H9 (cell line): Measurements from ENCODE around the gene RAF1. TPM values are rescaled to one million over a fixed set of nuclear protein-coding genes. Genes with fewer than 3 reads are reported as not detected.

Experiments used
- DNase-seq: peaks from one replicate; pipeline ENCODE4 v3.0.0-alpha.2; 2017
- H2AFZ ChIP-seq: one replicate; pipeline ENCODE4 v1.6.1; 2013; ENCODE audit warnings: mild to moderate bottlenecking, low read length, control low read depth, moderate library complexity
- H2AK5ac ChIP-seq: 2 replicates; pipeline ENCODE4 v1.6.1; 2013; ENCODE audit warnings: low read length, control low read depth, mixed read lengths; ENCODE audit not compliant: insufficient read length
- H2BK120ac ChIP-seq: one replicate; pipeline ENCODE4 v1.6.1; 2013; ENCODE audit warnings: low read depth, mild to moderate bottlenecking, low read length, control low read depth, inconsistent platforms; ENCODE audit not compliant: poor library complexity, severe bottlenecking
- H2BK12ac ChIP-seq: 2 replicates; pipeline ENCODE4 v1.6.1; 2013; ENCODE audit warnings: low read length, control low read depth, mixed read lengths, low read depth; ENCODE audit not compliant: insufficient read length
- H2BK15ac ChIP-seq: 2 replicates; pipeline ENCODE4 v1.6.1; 2013; ENCODE audit warnings: low read depth, low read length, control low read depth
- H2BK20ac ChIP-seq: one replicate; pipeline ENCODE4 v1.6.1; 2013; ENCODE audit warnings: low read depth, mild to moderate bottlenecking, low read length, control low read depth, inconsistent platforms; ENCODE audit not compliant: poor library complexity, severe bottlenecking
- H2BK5ac ChIP-seq: 2 replicates; pipeline ENCODE4 v1.6.1; 2013; ENCODE audit warnings: low read length, control low read depth, mixed read lengths; ENCODE audit not compliant: insufficient read length
- H3K14ac ChIP-seq: 2 replicates; pipeline ENCODE4 v1.6.1; 2013; ENCODE audit warnings: low read length, control low read depth; ENCODE audit not compliant: insufficient read depth
- H3K18ac ChIP-seq: 2 replicates; pipeline ENCODE4 v1.6.1; 2013; ENCODE audit warnings: low read depth, mild to moderate bottlenecking, mixed read lengths, low read length, control low read depth; ENCODE audit not compliant: insufficient read length
- H3K23ac ChIP-seq: 2 replicates; pipeline ENCODE4 v1.6.1; 2013; ENCODE audit warnings: low read length, control low read depth, mixed read lengths, low read depth; ENCODE audit not compliant: insufficient read length
- H3K23me2 ChIP-seq: 2 replicates; pipeline ENCODE4 v1.6.1; 2013; ENCODE audit warnings: low read depth, mild to moderate bottlenecking, mixed read lengths, low read length, control low read depth; ENCODE audit not compliant: insufficient read length, poor library complexity, severe bottlenecking
- H3K27ac ChIP-seq: 2 replicates; pipeline ENCODE4 v1.5.1; 2013; ENCODE audit warnings: low read length, control low read depth, mixed read lengths, low read depth; ENCODE audit not compliant: insufficient read length
- H3K27me3 ChIP-seq: 2 replicates; pipeline ENCODE4 v1.6.1; 2013; ENCODE audit warnings: low read length, control low read depth, inconsistent platforms; ENCODE audit not compliant: insufficient read depth
- H3K4ac ChIP-seq: 2 replicates; pipeline ENCODE4 v1.6.1; 2013; ENCODE audit warnings: low read depth, mild to moderate bottlenecking, control low read depth, inconsistent platforms, low read length, moderate library complexity
- H3K4me1 ChIP-seq: 2 replicates; pipeline ENCODE4 v1.6.1; 2013; ENCODE audit warnings: low read length, control low read depth, inconsistent platforms; ENCODE audit not compliant: insufficient read depth
- H3K4me2 ChIP-seq: 2 replicates; pipeline ENCODE4 v1.6.1; 2013; ENCODE audit warnings: low read length, control low read depth, mixed read lengths; ENCODE audit not compliant: insufficient read length, insufficient read depth
- H3K56ac ChIP-seq: 2 replicates; pipeline ENCODE4 v1.6.1; 2013; ENCODE audit warnings: low read depth, mild to moderate bottlenecking, mixed read lengths, low read length, control low read depth; ENCODE audit not compliant: insufficient read length
- H3K79me1 ChIP-seq: 2 replicates; pipeline ENCODE4 v1.6.1; 2013; ENCODE audit warnings: low read depth, mild to moderate bottlenecking, moderate library complexity, low read length, control low read depth, inconsistent platforms; ENCODE audit not compliant: insufficient read depth, poor library complexity, severe bottlenecking
- H3K79me2 ChIP-seq: 2 replicates; pipeline ENCODE4 v1.6.1; 2013; ENCODE audit warnings: low read length, control low read depth, inconsistent platforms; ENCODE audit not compliant: insufficient read depth
- H3K9ac ChIP-seq: 2 replicates; pipeline ENCODE4 v1.6.1; 2013; ENCODE audit warnings: low read length, control low read depth, mixed read lengths; ENCODE audit not compliant: insufficient read length; ENCODE audit errors: extremely low read depth
- H3K9me3 ChIP-seq: one replicate; pipeline ENCODE4 v1.6.1; 2013; ENCODE audit warnings: low read depth, low read length, inconsistent platforms; ENCODE audit not compliant: control insufficient read depth
- H3T11ph ChIP-seq: one replicate; pipeline ENCODE4 v1.6.1; 2013; ENCODE audit warnings: mild to moderate bottlenecking, low read length, control low read depth, inconsistent platforms
- H4K20me1 ChIP-seq: one replicate; pipeline ENCODE4 v1.6.1; 2013; ENCODE audit not compliant: control insufficient read depth, insufficient read length, insufficient read depth
- H4K5ac ChIP-seq: 2 replicates; pipeline ENCODE4 v1.6.1; 2013; ENCODE audit warnings: low read depth, mild to moderate bottlenecking, mixed read lengths, low read length, control low read depth; ENCODE audit not compliant: insufficient read length
- H4K8ac ChIP-seq: replicated peaks from 2 replicates; pipeline ENCODE4 v1.6.1; 2013; ENCODE audit warnings: low read length, control low read depth, mixed read lengths, low read depth; ENCODE audit not compliant: insufficient read length
- H4K91ac ChIP-seq: 2 replicates; pipeline ENCODE4 v1.6.1; 2013; ENCODE audit warnings: low read depth, mild to moderate bottlenecking, moderate library complexity, mixed read lengths, low read length, control low read depth; ENCODE audit not compliant: insufficient read length
- H3K27ac Mint-ChIP-seq, 3 experiments: 2 replicates in 2 of 3; 3 replicates in 1 of 3; pipeline ENCODE4 v1.8.0; 2020 to 2021; ENCODE audit warnings: mixed read lengths in 3 of 3, mild to moderate bottlenecking in 1 of 3, moderate library complexity in 1 of 3
- H3K27me3 Mint-ChIP-seq: 2 replicates; pipeline ENCODE4 v1.8.0; 2021; ENCODE audit warnings: low read depth, mild to moderate bottlenecking, moderate library complexity, mixed read lengths
- H3K36me3 Mint-ChIP-seq, 3 experiments: 2 replicates in 2 of 3; 3 replicates in 1 of 3; pipeline ENCODE4 v1.8.0; 2020 to 2021; ENCODE audit warnings: low read depth in 3 of 3, mixed read lengths in 3 of 3; ENCODE audit not compliant: insufficient read depth in 1 of 3
- H3K4me1 Mint-ChIP-seq, 2 experiments: 2 replicates each; pipeline ENCODE4 v1.8.0; 2020; ENCODE audit warnings: mixed read lengths in 2 of 2
- H3K4me3 Mint-ChIP-seq, 2 experiments: 2 replicates in 1 of 2; 3 replicates in 1 of 2; pipeline ENCODE4 v1.8.0; 2020 to 2021; ENCODE audit warnings: mild to moderate bottlenecking in 2 of 2, mixed read lengths in 2 of 2, moderate library complexity in 1 of 2
- H3K9me3 Mint-ChIP-seq, 2 experiments: 2 replicates in 1 of 2; 3 replicates in 1 of 2; pipeline ENCODE4 v1.8.0; 2020; ENCODE audit warnings: mild to moderate bottlenecking in 2 of 2, mixed read lengths in 2 of 2, moderate library complexity in 1 of 2
- WGBS: extraction: QIAGEN DNeasy Blood & Tissue Kit; methylation state at CpG from one replicate; pipeline ENCODE4 v1.1.7; 2013; ENCODE audit warnings: missing lambda C conversion rate, low lambda C conversion rate, mixed read lengths; ENCODE audit not compliant: insufficient read length; ENCODE audit errors: extremely low coverage; 5-methylcytosine and 5-hydroxymethylcytosine counted together
- total RNA-seq: library from RNA; stranded (reverse); gene quantifications from 2 replicates; pipeline ENCODE4 v1.2.1, GENCODE V29; 2021
- TF ChIP-seq, protein P1 (sequence below): fragments of 200-600 bp; sonication (generic); conservative IDR thresholded peaks from 3 replicates; pipeline ENCODE4 v1.8.0; 2021; ENCODE audit warnings: antibody characterized with exemption, mild to moderate bottlenecking

Gene RAF1
- total RNA-seq, 1 experiment from 2014 or later, result 112 TPM

- WGBS, result no CpG with 5 or more reads among the region's 4 CpGs
Observed at GRCh38 chr3:12590096-12590495, 73.8 kb downstream of the RAF1 start.

More at GRCh38 chr3:12590096-12590495, 73.8 kb downstream of the RAF1 start:
- H3K27me3 ChIP-seq, result no peaks in the 10 kb centered on the region
- no peak overlapping the region for H3K4ac ChIP-seq
- TF ChIP-seq, protein P1, sequence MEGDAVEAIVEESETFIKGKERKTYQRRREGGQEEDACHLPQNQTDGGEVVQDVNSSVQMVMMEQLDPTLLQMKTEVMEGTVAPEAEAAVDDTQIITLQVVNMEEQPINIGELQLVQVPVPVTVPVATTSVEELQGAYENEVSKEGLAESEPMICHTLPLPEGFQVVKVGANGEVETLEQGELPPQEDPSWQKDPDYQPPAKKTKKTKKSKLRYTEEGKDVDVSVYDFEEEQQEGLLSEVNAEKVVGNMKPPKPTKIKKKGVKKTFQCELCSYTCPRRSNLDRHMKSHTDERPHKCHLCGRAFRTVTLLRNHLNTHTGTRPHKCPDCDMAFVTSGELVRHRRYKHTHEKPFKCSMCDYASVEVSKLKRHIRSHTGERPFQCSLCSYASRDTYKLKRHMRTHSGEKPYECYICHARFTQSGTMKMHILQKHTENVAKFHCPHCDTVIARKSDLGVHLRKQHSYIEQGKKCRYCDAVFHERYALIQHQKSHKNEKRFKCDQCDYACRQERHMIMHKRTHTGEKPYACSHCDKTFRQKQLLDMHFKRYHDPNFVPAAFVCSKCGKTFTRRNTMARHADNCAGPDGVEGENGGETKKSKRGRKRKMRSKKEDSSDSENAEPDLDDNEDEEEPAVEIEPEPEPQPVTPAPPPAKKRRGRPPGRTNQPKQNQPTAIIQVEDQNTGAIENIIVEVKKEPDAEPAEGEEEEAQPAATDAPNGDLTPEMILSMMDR, result no peak
- no peaks in the 10 kb centered on the region for H3K9me3 ChIP-seq
- peaks cover 46 to 77% (median 68%) of the 10 kb centered on the region in 3 experiments for H3K36me3 Mint-ChIP-seq
- no peak overlapping the region for H2BK20ac ChIP-seq
- H3K56ac ChIP-seq, result no peak overlapping the region
- H3K79me1 ChIP-seq, result no peaks in the 10 kb centered on the region
- no peak overlapping the region for H4K8ac ChIP-seq
- no peak overlapping the region for H2AFZ ChIP-seq
- H3K4me3 Mint-ChIP-seq, result no peak overlapping the region
- H3K4me1 Mint-ChIP-seq, result no peaks in the 10 kb centered on the region
- no peaks in the 10 kb centered on the region for H3K79me2 ChIP-seq
- no peak overlapping the region for H4K91ac ChIP-seq
- H2BK15ac ChIP-seq, result no peak overlapping the region
- no peaks in the 10 kb centered on the region for H3K27me3 Mint-ChIP-seq
- no peaks in the 10 kb centered on the region for H3K4me1 ChIP-seq
- H3K27ac ChIP-seq, result no peak overlapping the region
- no peak overlapping the region for H3K4me2 ChIP-seq
- H3K9me3 Mint-ChIP-seq, result no peaks in the 10 kb centered on the region
- no peaks in the 10 kb centered on the region for H3K23me2 ChIP-seq
- H3K23ac ChIP-seq, result no peak overlapping the region
- H3K18ac ChIP-seq, result no peak overlapping the region
- H2AK5ac ChIP-seq, result no peak overlapping the region
- no peak overlapping the region for H2BK120ac ChIP-seq
- H3K14ac ChIP-seq, result no peak overlapping the region
- no peak overlapping the region for H3K27ac Mint-ChIP-seq
- no peak overlapping the region for H2BK12ac ChIP-seq
- DNase-seq, result no peak
- no peak overlapping the region for H3T11ph ChIP-seq
- no peak overlapping the region for H3K9ac ChIP-seq
- no peak overlapping the region for H4K5ac ChIP-seq
- H2BK5ac ChIP-seq, result no peak overlapping the region
- H4K20me1 ChIP-seq, result no peaks in the 10 kb centered on the region
